Body of pancreas (tissue), 4 donors: Measurements from ENCODE around the gene WASF3. TPM values are rescaled to one million over a fixed set of nuclear protein-coding genes. Genes with fewer than 3 reads are reported as not detected.
A peak's percentile ranks its signal among the peaks of the same experiment; 100 is the strongest.

Experiments used
- ATAC-seq: fragments of 150-250 bp; one replicate; pipeline ENCODE4 v1.9.1; 2016
- DNase-seq, 4 donors: peaks; one replicate each; pipeline ENCODE4 v3.0.0-alpha.2; 2019
- H3K27ac ChIP-seq, 4 donors: fragments of 200-600 bp; sonication (generic); 1 replicate in 3 of 4; 2 replicates in 1 of 4; pipeline versions ENCODE4 v1.5.1 to v1.6.1; 2016 to 2019; ENCODE audit warnings: mild to moderate bottlenecking in 1 of 4, mixed read lengths in 1 of 4, moderate library complexity in 1 of 4
- H3K27me3 ChIP-seq, 2 donors: fragments of 200-600 bp; sonication (generic); one replicate each; pipeline ENCODE4 v1.6.0; 2016; ENCODE audit warnings: mild to moderate bottlenecking in 1 of 2
- H3K36me3 ChIP-seq, 2 donors: fragments of 200-600 bp; sonication (generic); replicated peaks in 1 of 2; 2 replicates each; pipeline ENCODE4 v1.5.1; 2016; ENCODE audit warnings: low read depth in 2 of 2; ENCODE audit not compliant: insufficient read depth in 1 of 2
- H3K4me1 ChIP-seq: fragments of 200-600 bp; sonication (generic); one replicate; pipeline ENCODE4 v1.6.0; 2016
- H3K4me3 ChIP-seq, 2 donors: fragments of 200-600 bp; sonication (generic); 1 replicate in 1 of 2; 2 replicates in 1 of 2; pipeline ENCODE4 v1.5.1; 2016 to 2019
- H3K9me3 ChIP-seq, 3 donors: fragments of 200-600 bp; sonication (generic); 1 replicate in 2 of 3; 2 replicates in 1 of 3; pipeline ENCODE4 v1.5.1; 2016
- POLR2A ChIP-seq, 3 donors: fragments of 450-650 bp; IDR thresholded peaks; one replicate each; pipeline ENCODE4 v1.6.1; 2016; ENCODE audit warnings: antibody characterized with exemption in 3 of 3, mild to moderate bottlenecking in 2 of 3
- WGBS, 2 donors: methylation state at CpG; one replicate each; pipeline ENCODE4 v1.1.5; 2017; 5-methylcytosine and 5-hydroxymethylcytosine counted together
- intact Hi-C: fragments of 100-400 bp; cut with DNase I; formaldehyde crosslinking; loops from one replicate; pipeline ENCODE4 v1.15.1; 2023
- total RNA-seq, 2 donors: library from RNA; depleted of rRNA; stranded (reverse); fragments of >200 nt; gene quantifications; one replicate each; pipeline ENCODE4 v1.1.0, GENCODE V29; 2016
- TF ChIP-seq, protein P1 (sequence below), 7 experiments: fragments of 450-650 bp in 4 of 7; fragments of 200-600 bp in 3 of 7; sonication (generic) in 3 of 7; IDR thresholded peaks; one replicate each; pipeline ENCODE4 v1.5.1; 2016 to 2019; ENCODE audit warnings: antibody characterized with exemption in 7 of 7

The WASF3 gene
- total RNA-seq, 2 donors from 2014 or later = 6.0 to 13.2 TPM

GRCh38 chr13:26705536-26705935, 148.1 kb downstream of the WASF3 start:
- intact Hi-C loops = loop anchor here (10.0 kb wide), 1 partner anchor 219 kb away; no protein-coding TSS in a partner anchor

GRCh38 chr13:26706381-26706780, 148.9 kb downstream of the WASF3 start:
- DNase-seq (no peak), ATAC-seq (no peak)
- Histone ChIP-seq H3K27ac (no peak overlapping the region), H3K9me3 (no peaks in the 10 kb centered on the region), H3K36me3 (no peaks in the 10 kb centered on the region), H3K27me3 (no peaks in the 10 kb centered on the region), H3K4me3 (no peak overlapping the region), H3K4me1 (no peaks in the 10 kb centered on the region)
- TF ChIP-seq, protein P1, sequence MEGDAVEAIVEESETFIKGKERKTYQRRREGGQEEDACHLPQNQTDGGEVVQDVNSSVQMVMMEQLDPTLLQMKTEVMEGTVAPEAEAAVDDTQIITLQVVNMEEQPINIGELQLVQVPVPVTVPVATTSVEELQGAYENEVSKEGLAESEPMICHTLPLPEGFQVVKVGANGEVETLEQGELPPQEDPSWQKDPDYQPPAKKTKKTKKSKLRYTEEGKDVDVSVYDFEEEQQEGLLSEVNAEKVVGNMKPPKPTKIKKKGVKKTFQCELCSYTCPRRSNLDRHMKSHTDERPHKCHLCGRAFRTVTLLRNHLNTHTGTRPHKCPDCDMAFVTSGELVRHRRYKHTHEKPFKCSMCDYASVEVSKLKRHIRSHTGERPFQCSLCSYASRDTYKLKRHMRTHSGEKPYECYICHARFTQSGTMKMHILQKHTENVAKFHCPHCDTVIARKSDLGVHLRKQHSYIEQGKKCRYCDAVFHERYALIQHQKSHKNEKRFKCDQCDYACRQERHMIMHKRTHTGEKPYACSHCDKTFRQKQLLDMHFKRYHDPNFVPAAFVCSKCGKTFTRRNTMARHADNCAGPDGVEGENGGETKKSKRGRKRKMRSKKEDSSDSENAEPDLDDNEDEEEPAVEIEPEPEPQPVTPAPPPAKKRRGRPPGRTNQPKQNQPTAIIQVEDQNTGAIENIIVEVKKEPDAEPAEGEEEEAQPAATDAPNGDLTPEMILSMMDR (IDR thresholded peaks at IDR 0.05) = no peak
- no peak for TF ChIP-seq POLR2A (IDR thresholded peaks at IDR 0.05)
- intact Hi-C loops = loop anchor here (10.0 kb wide), 1 partner anchor 218 kb away; no protein-coding TSS in a partner anchor
- 40 to 43% methylated on average over 7 of the region's 7 CpGs for WGBS, 2 donors

More at GRCh38 chr13:26705536-26705935, 148.1 kb downstream of the WASF3 start:
- no peaks in the 10 kb centered on the region for H3K27me3 ChIP-seq
- no peaks in the 10 kb centered on the region for H3K36me3 ChIP-seq
- 59 to 82% methylated on average over 4 of the region's 4 CpGs for WGBS, 2 donors
- DNase-seq (no peak), ATAC-seq (no peak)
- no peak overlapping the region for H3K4me3 ChIP-seq
- H3K4me1 ChIP-seq = no peaks in the 10 kb centered on the region
- H3K9me3 ChIP-seq = no peaks in the 10 kb centered on the region
- TF ChIP-seq POLR2A (IDR thresholded peaks at IDR 0.05) = no peak
- TF ChIP-seq, protein P1 (IDR thresholded peaks at IDR 0.05) = no peak
- H3K27ac ChIP-seq = no peak overlapping the region

DNA sequence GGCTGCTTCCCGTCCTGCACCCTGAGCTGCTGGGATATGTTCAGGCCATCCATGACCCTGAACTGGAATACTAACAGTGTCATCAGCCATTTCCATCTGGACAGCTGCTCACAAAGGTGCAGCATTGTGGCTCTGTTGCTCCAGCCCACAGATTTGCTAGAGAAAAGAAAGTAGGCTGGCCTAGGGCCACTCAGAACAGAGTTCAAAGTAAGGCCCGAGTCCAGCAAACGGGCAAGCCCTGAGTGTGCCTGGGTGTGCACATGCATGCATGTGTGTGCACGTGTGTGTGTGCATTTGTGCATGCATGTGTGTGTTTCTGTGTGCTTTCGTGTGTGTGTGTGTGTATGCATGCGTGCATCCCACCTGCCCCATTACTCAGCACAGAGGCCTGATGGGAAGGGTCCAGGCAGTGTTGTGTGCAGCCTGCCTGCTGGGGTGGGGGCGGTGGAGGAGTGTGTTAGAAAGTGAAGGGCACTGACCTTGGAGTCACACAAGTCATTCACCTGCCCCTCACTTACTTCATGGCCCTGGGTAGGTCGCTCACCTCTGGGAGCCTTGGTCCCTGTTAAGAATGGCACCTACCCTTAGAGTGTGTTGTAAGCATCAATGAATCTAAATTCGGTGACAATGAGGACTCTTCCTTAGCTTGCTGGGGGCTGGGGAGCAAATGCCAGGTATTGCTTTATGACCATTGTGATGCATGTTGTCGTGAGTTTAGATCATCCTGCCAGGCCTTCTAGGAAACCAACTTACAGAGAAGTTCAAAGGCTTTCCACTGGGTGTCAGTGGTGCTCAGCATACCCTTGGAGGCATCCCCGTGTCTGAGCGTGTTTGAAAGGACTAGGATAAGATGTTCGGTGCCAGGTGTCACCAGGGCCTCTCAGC, 149.9 kb downstream of the WASF3 start:
- WGBS, 2 donors = 45 to 54% methylated on average over 10 to 13 of the region's 13 CpGs
- intact Hi-C loops = loop anchor here (10.0 kb wide), 1 partner anchor 217 kb away; no protein-coding TSS in a partner anchor
- DNase-seq (peak in 2 of 4 donors; percentile 20 to 38), ATAC-seq (peak; percentile 42)
- no peak for TF ChIP-seq POLR2A (IDR thresholded peaks at IDR 0.05)
- TF ChIP-seq, protein P1 (IDR thresholded peaks at IDR 0.05) = peak in 4 of 7 experiments; percentile 27 to 45 (median 41)
- no peaks in the 10 kb centered on the region for H3K9me3 ChIP-seq
- no peak overlapping the region for H3K4me3 ChIP-seq
- no peak overlapping the region for H3K27ac ChIP-seq
- H3K4me1 ChIP-seq = no peaks in the 10 kb centered on the region
- H3K36me3 ChIP-seq = no peaks in the 10 kb centered on the region
- no peaks in the 10 kb centered on the region for H3K27me3 ChIP-seq

- no peak for DNase-seq
- intact Hi-C loops = loop anchor here (10.0 kb wide), 1 partner anchor 217 kb away; no protein-coding TSS in a partner anchor
- H3K4me1 ChIP-seq = no peaks in the 10 kb centered on the region
- H3K27ac ChIP-seq = no peak overlapping the region
- no peak for TF ChIP-seq POLR2A (IDR thresholded peaks at IDR 0.05)
- TF ChIP-seq, protein P1 (IDR thresholded peaks at IDR 0.05) = no peak
- H3K4me3 ChIP-seq = no peak overlapping the region
- ATAC-seq = no peak
- no peaks in the 10 kb centered on the region for H3K27me3 ChIP-seq
- H3K9me3 ChIP-seq = no peaks in the 10 kb centered on the region
- WGBS, 2 donors = 65 to 74% methylated on average over 6 of the region's 6 CpGs
- no peaks in the 10 kb centered on the region for H3K36me3 ChIP-seq
Observed at GRCh38 chr13:26708007-26708297, 150.5 kb downstream of the WASF3 start.
